Anterior cingulate cortex (tissue), 58 donors: ENCODE measurements around the gene SH3TC1.

Experiments used
- DNase-seq, 58 donors: peaks; one replicate each; lab custom pipeline; 2025; lab: John Stamatoyannopoulos, UW

The SH3TC1 gene

GRCh38 chr4:8211737-8212581 lies 12.9 kb downstream of the SH3TC1 start:
- DNase-seq: no peak

- DNase-seq: no peak
Measured at GRCh38 chr4:8212622-8213021, 13.5 kb downstream of the SH3TC1 start.

- no peak for DNase-seq
Measured at GRCh38 chr4:8213121-8213520, 14.0 kb downstream of the SH3TC1 start.

- no peak for DNase-seq
Measured at GRCh38 chr4:8214136-8214535, 15.0 kb downstream of the SH3TC1 start.

GRCh38 chr4:8215001-8215427 lies 15.9 kb downstream of the SH3TC1 start:
- no peak for DNase-seq

- DNase-seq: no peak
Measured at GRCh38 chr4:8215641-8216442, 16.8 kb downstream of the SH3TC1 start.

GRCh38 chr4:8216443-8217245 lies 17.6 kb downstream of the SH3TC1 start:
- no peak for DNase-seq

GRCh38 chr4:8217246-8217511 lies 18.1 kb downstream of the SH3TC1 start:
- no peak for DNase-seq

- no peak for DNase-seq
Measured at GRCh38 chr4:8217871-8218270, 18.8 kb downstream of the SH3TC1 start.

- no peak for DNase-seq
Measured at GRCh38 chr4:8218371-8219031, 19.4 kb downstream of the SH3TC1 start.

GRCh38 chr4:8219236-8219635 lies 20.1 kb downstream of the SH3TC1 start:
- DNase-seq: no peak

GRCh38 chr4:8220661-8221450 lies 21.8 kb downstream of the SH3TC1 start:
- no peak for DNase-seq

GRCh38 chr4:8221476-8221875 lies 22.4 kb downstream of the SH3TC1 start:
- peak in 4 of 58 donors; percentile 11 to 64 (median 38) for DNase-seq

GRCh38 chr4:8221985-8222384 lies 22.9 kb downstream of the SH3TC1 start:
- DNase-seq: no peak

GRCh38 chr4:8222609-8223388 lies 23.7 kb downstream of the SH3TC1 start:
- DNase-seq: no peak

- DNase-seq: no peak
Measured at GRCh38 chr4:8224267-8224974, 25.3 kb downstream of the SH3TC1 start.

- DNase-seq: no peak
Measured at GRCh38 chr4:8224975-8225625, 26.0 kb downstream of the SH3TC1 start.
